Endothelial cell of umbilical vein (primary cell): ENCODE results near the gene DOP1A. TPM values are rescaled to one million over a fixed set of nuclear protein-coding genes. Genes with fewer than 3 reads are reported as not detected.

Experiments
- BruUV-seq: library from RNA; stranded (reverse); fragments of 400-500 nt; replicated peaks from 2 replicates; lab custom pipeline; 2021; lab: Mats Ljungman, UMichigan
- CTCF ChIA-PET: fragments of 300-600, 350-600 bp; sonication (Branson Sonifier 250); formaldehyde crosslinking; loops from one replicate; lab custom pipeline; 2021; ENCODE audit warnings: antibody characterized with exemption, inconsistent platforms; lab: Charles Lee
- POLR2A ChIA-PET: fragments of 300-600, 350-600 bp; sonication (Branson Sonifier 250); formaldehyde crosslinking; loops from one replicate; lab custom pipeline; 2021; ENCODE audit warnings: antibody characterized with exemption, inconsistent platforms; lab: Charles Lee
- DNase-seq: peaks from one replicate; pipeline ENCODE4 v3.0.0-alpha.2; 2011; ENCODE audit warnings: low read depth, low spot score
- FAIRE-seq: peaks from 2 replicates; lab custom pipeline; 2011; peaks lifted over from hg19 to GRCh38; lab: Jason Lieb, UNC
- H2AFZ ChIP-seq: 2 replicates; pipeline ENCODE4 v1.6.0; 2012; ENCODE audit warnings: low read depth, low read length, control low read depth, inconsistent platforms
- H3K27ac ChIP-seq: 2 replicates; pipeline ENCODE4 v1.5.1; 2011; ENCODE audit warnings: low read depth, mild to moderate bottlenecking, control low read depth, low read length, moderate library complexity; ENCODE audit not compliant: insufficient read depth
- H3K27me3 ChIP-seq, 2 experiments: 2 replicates each; pipeline versions ENCODE4 v1.6.0 to v1.6.1; 2011; ENCODE audit warnings: low read length in 2 of 2, mixed read lengths in 1 of 2; ENCODE audit not compliant: control insufficient read depth in 2 of 2, insufficient read depth in 2 of 2
- H3K36me3 ChIP-seq, 2 experiments: 2 replicates in 1 of 2; 3 replicates in 1 of 2; pipeline ENCODE4 v1.5.1; 2011; ENCODE audit warnings: low read length in 2 of 2, mild to moderate bottlenecking in 1 of 2, moderate library complexity in 1 of 2; ENCODE audit not compliant: control insufficient read depth in 2 of 2, insufficient read depth in 2 of 2; ENCODE audit errors: extremely low read depth in 1 of 2
- H3K4me1 ChIP-seq: 3 replicates; pipeline ENCODE4 v1.5.1; 2011; ENCODE audit warnings: mild to moderate bottlenecking, low read length; ENCODE audit not compliant: control insufficient read depth, insufficient read depth; ENCODE audit errors: extremely low read depth
- H3K4me2 ChIP-seq: 2 replicates; pipeline ENCODE4 v1.6.1; 2011; ENCODE audit warnings: low read length, control low read depth, mixed read lengths; ENCODE audit not compliant: insufficient read depth
- H3K4me3 ChIP-seq, 3 experiments: fragments of 200-600 bp in 1 of 3; sonication (generic), shearing (Covaris generic) in 1 of 3; replicated peaks in 1 of 3; 2 replicates each; pipeline ENCODE4 v1.5.1; 2011 to 2016; ENCODE audit warnings: control low read depth in 3 of 3, low read length in 3 of 3, mild to moderate bottlenecking in 2 of 3, inconsistent platforms in 1 of 3, low read depth in 1 of 3, moderate library complexity in 1 of 3; ENCODE audit not compliant: insufficient read depth in 1 of 3
- H3K79me2 ChIP-seq: 2 replicates; pipeline ENCODE4 v1.6.0; 2012; ENCODE audit warnings: low read length, inconsistent platforms; ENCODE audit not compliant: control insufficient read depth, insufficient read depth
- H3K9ac ChIP-seq: replicated peaks from 2 replicates; pipeline ENCODE3; 2011; ENCODE audit warnings: low read length, control low read depth; ENCODE audit not compliant: insufficient read depth; ENCODE audit errors: extremely low read depth
- H3K9me1 ChIP-seq: replicated peaks from 3 replicates; pipeline ENCODE4 v1.6.0; 2011; ENCODE audit warnings: mild to moderate bottlenecking, low read length; ENCODE audit not compliant: control insufficient read depth, insufficient read depth; ENCODE audit errors: extremely low read depth
- H3K9me3 ChIP-seq: replicated peaks from 2 replicates; pipeline ENCODE4 v1.5.1; 2012; ENCODE audit warnings: low read length, inconsistent platforms; ENCODE audit not compliant: control insufficient read depth, insufficient read depth
- H4K20me1 ChIP-seq: replicated peaks from 2 replicates; pipeline ENCODE3; 2011; ENCODE audit warnings: mild to moderate bottlenecking, low read length; ENCODE audit not compliant: control insufficient read depth, insufficient read depth; ENCODE audit errors: extremely low read depth
- CTCF ChIP-seq, 2 donors: IDR thresholded peaks; 1 replicate in 1 of 2; 2 replicates in 1 of 2; pipeline ENCODE4 v1.5.1; 2011; ENCODE audit warnings: low read length in 2 of 2, mild to moderate bottlenecking in 2 of 2, moderate library complexity in 2 of 2, control low read depth in 1 of 2, inconsistent platforms in 1 of 2, low read depth in 1 of 2; ENCODE audit not compliant: insufficient read depth in 1 of 2; ENCODE audit errors: extremely low read depth in 1 of 2
- FOS ChIP-seq: IDR thresholded peaks from 2 replicates; pipeline ENCODE4 v1.6.1; 2011; ENCODE audit warnings: mild to moderate bottlenecking, low read length, moderate library complexity, borderline replicate concordance; ENCODE audit not compliant: insufficient read depth
- GATA2 ChIP-seq: IDR thresholded peaks from 2 replicates; pipeline ENCODE4 v1.7.0; 2011; ENCODE audit warnings: low read depth, mild to moderate bottlenecking, moderate library complexity, mixed read lengths, low read length; ENCODE audit not compliant: insufficient read length, insufficient read depth
- JUN ChIP-seq: IDR thresholded peaks from 2 replicates; pipeline ENCODE4 v1.6.1; 2011; ENCODE audit warnings: borderline replicate concordance, low read depth; ENCODE audit not compliant: insufficient read length, insufficient read depth
- MAX ChIP-seq: IDR thresholded peaks from 2 replicates; pipeline ENCODE4 v1.6.1; 2011; ENCODE audit not compliant: insufficient read depth, insufficient read length
- MYC ChIP-seq: IDR thresholded peaks from one replicate; pipeline ENCODE4 v1.6.1; 2011; ENCODE audit warnings: mild to moderate bottlenecking, low read depth, low read length
- POLR2AphosphoS5 ChIP-seq: IDR thresholded peaks from 2 replicates; pipeline ENCODE4 v1.6.1; 2012; ENCODE audit warnings: low read depth, mild to moderate bottlenecking, control low read depth, low read length, moderate library complexity; ENCODE audit not compliant: insufficient read depth
- dilution Hi-C: fragments of 300-500 bp; cut with MboI; formaldehyde crosslinking; loops from one replicate; pipeline ENCODE4 v1.15.0; 2019; ENCODE audit warnings: low sequenced_read_pairs; ENCODE audit not compliant: extremely low pct_ligation_motif_present
- intact Hi-C: fragments of 100-400 bp; cut with micrococcal nuclease; formaldehyde crosslinking; loops from one replicate; pipeline ENCODE4 v1.10.0; 2022
- polyA plus RNA-seq, 4 experiments: library from polyadenylated mRNA; depleted of rRNA in 3 of 4; stranded (reverse) in 3 of 4; unstranded in 1 of 4; fragments of >200 nt; gene quantifications; 2 replicates each; pipeline versions ENCODE4 v1.2.1 to v1.2.3, GENCODE V29; 2011 to 2012; ENCODE audit warnings: missing spikeins in 1 of 4
- total RNA-seq: library from RNA; stranded (reverse); gene quantifications from 2 replicates; pipeline ENCODE4 v1.2.3, GENCODE V29; 2021

DOP1A gene
- total and polyA plus RNA-seq, 2 donors (not counting 3 experiments of a cell fraction or from before 2014, with no cell fraction given): 6.3 to 12.3 TPM

- ChIA-PET POLR2A (no interaction called here), CTCF (interaction anchor here (1.0 to 1.7 kb wide), 4 partner anchors 32 to 332 kb away, joined by 3 to 11 read pairs (median 4); partner anchors contain the start of gene UBE3D)
- dilution Hi-C loops: no loop called here
- Histone ChIP-seq H3K9me3 (no peaks in the 10 kb centered on the region), H3K9ac (no peak overlapping the region), H2AFZ (no peak overlapping the region), H3K36me3 (peaks cover 5 to 39% of the 10 kb centered on the region in 2 experiments), H3K27ac (no peak overlapping the region), H3K27me3 (no peaks in the 10 kb centered on the region), H3K4me2 (no peak overlapping the region), H3K79me2 (peaks cover 2% of the 10 kb centered on the region), H3K4me1 (no peaks in the 10 kb centered on the region), H3K4me3 (no peak overlapping the region), H4K20me1 (no peaks in the 10 kb centered on the region), H3K9me1 (no peaks in the 10 kb centered on the region)
- DNase-seq (no peak), FAIRE-seq (no peak)
- TF ChIP-seq JUN (no peak), GATA2 (no peak), FOS (no peak), POLR2AphosphoS5 (no peak), MAX (no peak), MYC (no peak), CTCF (IDR thresholded peaks at IDR 0.05; ENCODE audit: extremely low read depth in 1 of 2, insufficient read depth in 1 of 2, low read depth in 1 of 2, low read length in 2 of 2) (no peak)
- BruUV-seq: no TSS peak
- intact Hi-C loops: loop anchor here (2.0 kb wide), 1 partner anchor 14 kb away; no protein-coding TSS in a partner anchor
Measured at GRCh38 chr6:83183082-83183828, 115.8 kb downstream of the DOP1A start.
